Stimulated activated CD8-positive, alpha-beta memory T cell treated with anti-CD3 and anti-CD28 coated beads, Interleukin-12 subunit alpha, Interleukin-12 subunit beta, amount 100 ng/mL, for 1 hour (primary cell): ENCODE results near the gene BPIFB2.

Experiments
- DNase-seq: peaks from one replicate; pipeline ENCODE4 v3.0.0-alpha.2; 2020; ENCODE audit warnings: low read depth

The BPIFB2 gene

GRCh38 chr20:33070111-33071053 lies 62.9 kb downstream of the BPIFB2 start:
- DNase-seq, result no peak

DNA sequence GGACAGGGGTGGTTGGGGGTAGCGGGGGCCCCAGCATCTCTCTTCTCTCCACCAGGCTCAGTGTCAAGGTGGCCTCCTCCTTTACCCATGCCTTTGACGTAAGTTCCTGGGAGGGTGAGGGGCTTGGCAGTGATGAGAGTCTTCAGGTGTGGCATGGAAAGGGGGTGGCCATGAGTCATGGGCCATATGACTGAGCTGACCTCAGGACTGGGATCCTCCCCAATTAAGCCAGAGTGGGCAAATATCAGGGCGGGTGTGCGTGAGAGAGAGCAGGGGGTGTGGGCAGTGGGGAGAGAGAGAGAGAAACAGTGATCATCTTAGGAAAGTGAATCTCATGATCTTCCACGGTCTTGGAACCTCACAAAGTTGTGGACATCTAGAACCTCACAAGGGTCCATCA lies 63.7 kb downstream of the BPIFB2 start:
- DNase-seq, result no peak

DNA sequence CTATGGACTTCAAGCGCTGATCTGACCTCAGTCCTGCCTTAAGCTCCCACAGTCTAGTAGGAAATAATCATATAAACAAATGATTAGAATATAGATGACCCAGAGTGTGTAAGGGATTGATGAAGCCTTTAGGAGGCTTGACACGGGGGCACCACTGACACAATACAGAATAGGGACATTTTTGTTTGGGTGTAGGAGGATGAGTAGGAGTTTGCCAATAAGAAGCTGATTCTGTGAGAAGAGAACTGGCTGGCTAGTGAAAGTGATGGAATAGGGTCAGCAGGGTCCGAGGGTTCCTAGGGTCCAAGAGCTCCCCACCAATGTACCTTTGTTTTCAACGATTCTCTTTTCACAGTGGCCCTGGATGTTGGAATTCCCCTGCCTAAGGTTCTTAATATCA lies 64.9 kb downstream of the BPIFB2 start:
- no peak for DNase-seq

GRCh38 chr20:33072813-33073212 lies 65.3 kb downstream of the BPIFB2 start:
- no peak for DNase-seq
